Measurements from ENCODE around the gene OTUB1.

The OTUB1 gene

GRCh38 chr11:64004590-64004984 lies 18.3 kb downstream of the OTUB1 start:
- no peak for FAIRE-seq
- peak; percentile 3 for DNase-seq (ENCODE audit: low spot score)

DNA sequence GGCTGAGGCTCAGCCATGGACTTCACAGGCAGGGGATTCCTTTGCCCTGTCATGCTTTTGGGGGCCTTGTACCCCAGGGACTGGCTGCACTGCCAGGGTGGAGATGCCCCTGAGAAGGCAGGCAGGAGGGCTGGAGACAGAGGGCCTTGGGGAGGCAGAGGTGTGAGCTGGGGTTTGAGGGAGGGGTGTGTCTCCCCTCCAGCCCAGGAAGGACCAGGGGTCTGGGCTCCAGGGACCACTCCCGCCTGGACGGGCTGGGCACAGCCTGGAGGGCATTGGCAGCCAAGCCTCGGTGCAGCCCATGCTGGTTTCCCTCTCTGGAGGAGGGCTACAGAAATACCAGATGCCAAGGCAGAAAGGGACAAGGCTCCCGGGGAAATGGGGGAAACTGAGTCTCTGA lies 19.5 kb downstream of the OTUB1 start:
- FAIRE-seq (no peak), DNase-seq (ENCODE audit: low spot score) (no peak)

DNA sequence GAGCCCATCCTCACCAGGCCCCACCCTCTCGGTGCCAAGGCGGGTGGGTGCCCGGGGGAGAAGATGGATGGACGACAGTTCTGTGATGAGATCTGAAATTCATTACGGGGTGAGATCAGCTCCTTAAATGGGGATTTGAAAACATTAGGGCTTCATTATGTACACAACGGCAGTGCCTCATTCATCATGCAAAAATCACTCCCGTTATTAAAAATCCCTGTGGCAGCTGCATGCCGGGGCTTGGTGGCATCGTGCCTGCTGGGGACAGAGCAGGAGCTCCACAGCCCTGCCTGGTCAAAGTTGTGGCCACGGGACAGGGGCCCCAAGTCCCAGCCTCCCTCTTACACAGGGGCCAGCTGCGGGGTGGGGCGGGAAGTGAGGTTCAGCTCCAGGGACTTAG lies 20.2 kb downstream of the OTUB1 start:
- DNase-seq (ENCODE audit: low spot score) (no peak), FAIRE-seq (no peak)

DNA sequence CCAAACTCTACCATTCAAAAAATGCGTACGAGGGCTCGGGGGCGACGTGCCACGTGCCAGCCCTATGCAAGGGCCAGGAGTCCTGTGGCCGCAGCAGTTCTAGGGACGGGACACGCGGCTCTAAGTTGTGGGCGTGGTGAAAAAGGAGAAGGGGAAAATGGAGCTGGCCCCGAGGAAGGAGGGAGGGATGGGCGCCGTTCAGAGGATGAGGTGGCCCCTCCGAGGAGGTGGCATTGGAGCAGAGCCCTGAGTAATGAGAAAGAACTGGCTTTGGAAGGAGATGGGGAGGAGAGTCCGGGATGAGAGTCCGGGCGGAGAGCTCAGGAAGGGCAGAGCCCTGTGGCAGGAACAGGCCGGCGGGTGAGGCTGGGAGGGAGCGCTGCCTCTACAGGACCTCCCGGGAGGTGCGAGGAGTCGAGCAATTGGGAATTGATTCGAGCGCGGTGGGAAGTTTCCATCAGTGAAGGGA lies 21.0 kb downstream of the OTUB1 start:
- DNase-seq (ENCODE audit: low spot score) (no peak), FAIRE-seq (no peak)

- DNase-seq (ENCODE audit: low spot score), result no peak
- FAIRE-seq, result no peak
Measured at GRCh38 chr11:64007629-64008282, 21.5 kb downstream of the OTUB1 start.

GRCh38 chr11:64008283-64008913 lies 22.2 kb downstream of the OTUB1 start:
- DNase-seq (ENCODE audit: low spot score), result no peak
- FAIRE-seq, result no peak

DNA sequence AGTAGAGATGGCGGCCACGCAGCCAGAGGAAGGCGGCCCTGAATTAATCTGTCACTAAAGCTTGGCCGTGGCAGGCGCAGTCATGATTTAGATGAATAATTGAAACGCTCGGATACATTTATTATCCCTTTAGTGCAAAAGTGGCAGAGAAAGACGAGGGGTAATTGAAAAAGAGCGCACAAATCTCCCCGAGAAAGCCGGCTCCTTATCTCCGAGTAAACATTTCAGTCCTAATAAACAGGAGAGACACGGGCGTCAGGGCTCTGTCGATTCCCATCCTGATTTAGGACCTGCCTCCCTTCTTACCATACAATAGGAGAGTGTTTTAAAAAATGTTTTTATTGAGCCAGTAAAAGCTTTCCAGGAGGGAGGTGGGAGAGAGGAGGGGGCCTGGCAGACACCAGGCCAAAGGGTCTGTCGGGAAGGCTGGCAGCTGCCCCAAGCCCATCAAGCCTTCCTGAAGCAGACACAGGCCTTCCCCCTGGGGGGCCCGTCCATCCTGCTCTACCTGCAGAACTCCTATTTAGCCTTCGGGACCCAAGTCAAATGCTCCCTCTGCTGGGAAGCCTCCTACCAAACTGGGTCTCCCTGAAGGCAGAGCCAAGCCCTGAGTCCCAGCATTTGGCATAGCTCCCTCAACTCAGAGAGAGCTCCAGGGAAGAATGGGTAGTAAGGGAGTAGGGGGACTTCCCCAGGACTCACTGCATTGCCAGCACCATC lies 22.8 kb downstream of the OTUB1 start:
- DNase-seq (ENCODE audit: low spot score), result no peak
- FAIRE-seq, result no peak

DNA sequence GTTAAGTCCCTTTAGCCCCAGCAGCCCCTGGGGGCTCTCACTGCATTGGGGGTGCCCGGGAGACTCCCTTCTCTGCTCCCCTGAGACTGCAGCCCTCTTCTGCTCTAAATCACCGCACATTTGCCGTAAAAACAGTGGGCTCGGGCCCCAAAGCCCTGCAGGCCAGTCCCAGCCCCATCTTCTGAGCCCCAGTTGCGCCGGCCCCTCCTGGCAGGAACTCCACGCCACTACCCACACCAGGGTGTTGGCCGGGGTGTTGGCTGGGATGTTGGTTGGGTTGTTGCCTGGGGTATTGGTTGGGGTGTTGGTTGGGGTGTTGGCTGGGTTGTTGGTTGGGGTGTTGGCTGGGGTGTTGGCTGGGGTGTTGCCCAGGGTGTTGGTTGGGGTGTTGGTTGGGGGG lies 23.5 kb downstream of the OTUB1 start:
- FAIRE-seq, result no peak
- DNase-seq (ENCODE audit: low spot score), result no peak

DNA sequence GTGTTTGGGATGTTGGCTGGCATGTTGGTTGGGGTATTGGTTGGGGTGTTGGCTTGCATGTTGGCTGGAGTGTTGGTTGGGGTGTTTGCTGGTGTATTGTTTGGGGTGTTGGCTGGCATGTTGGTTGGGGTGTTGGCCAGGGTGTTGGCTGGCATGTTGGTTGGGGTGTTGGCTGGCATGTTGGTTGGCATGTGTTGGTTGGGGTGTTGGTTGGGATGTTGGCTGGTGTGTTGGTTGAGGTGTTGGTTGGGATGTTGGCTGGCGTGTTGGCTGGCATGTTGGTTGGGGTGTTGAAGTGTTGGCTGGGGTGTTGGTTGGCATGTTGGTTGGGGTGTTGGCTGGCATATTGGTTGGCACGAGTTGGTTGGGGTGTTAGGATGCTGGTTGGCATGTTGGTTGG lies 24.5 kb downstream of the OTUB1 start:
- no peak for DNase-seq (ENCODE audit: low spot score)
- FAIRE-seq, result no peak

DNA sequence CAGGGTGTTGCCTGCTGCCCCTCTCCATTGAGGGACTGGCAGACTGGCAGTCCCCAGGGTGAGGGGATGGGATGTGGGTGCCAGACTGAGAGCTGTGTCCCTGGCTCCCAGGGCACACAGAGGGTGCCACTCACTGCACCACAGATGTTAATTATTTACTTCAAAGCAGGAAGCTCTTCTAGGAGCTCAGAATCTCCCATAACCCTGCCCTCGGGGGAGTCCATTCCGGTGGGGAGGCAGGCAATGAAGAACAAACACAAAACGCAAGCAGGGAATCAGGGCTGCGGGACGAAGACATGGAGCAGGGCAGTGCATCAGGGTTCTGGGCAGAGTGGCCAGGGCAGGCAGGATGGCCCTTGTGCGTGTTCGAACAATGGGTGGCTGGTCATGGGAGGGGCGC lies 25.1 kb downstream of the OTUB1 start:
- DNase-seq (ENCODE audit: low spot score) (no peak), FAIRE-seq (no peak)

GRCh38 chr11:64013141-64013896 lies 27.1 kb downstream of the OTUB1 start:
- FAIRE-seq, result no peak
- no peak for DNase-seq (ENCODE audit: low spot score)

DNA sequence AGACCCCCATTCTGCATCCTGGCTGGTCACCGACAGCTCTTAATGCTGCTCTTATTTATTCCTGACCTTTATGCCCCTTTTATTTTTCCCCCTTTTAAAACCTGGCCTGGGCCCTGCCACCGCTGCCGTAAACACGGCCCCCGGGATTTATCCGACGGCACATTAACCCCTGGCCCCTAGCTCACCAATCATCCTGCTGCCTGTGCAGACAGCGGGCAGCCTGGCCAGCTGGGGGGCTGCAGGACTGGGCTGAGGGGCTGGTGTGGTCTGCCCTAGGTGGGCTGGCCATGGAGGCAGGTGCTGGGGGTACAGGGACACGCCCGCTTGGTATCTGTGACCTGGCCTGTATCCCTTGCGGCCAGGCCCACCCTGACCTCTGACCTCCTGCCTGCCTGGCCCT lies 28.1 kb downstream of the OTUB1 start:
- FAIRE-seq, result no peak
- DNase-seq (ENCODE audit: low spot score), result no peak

DNA sequence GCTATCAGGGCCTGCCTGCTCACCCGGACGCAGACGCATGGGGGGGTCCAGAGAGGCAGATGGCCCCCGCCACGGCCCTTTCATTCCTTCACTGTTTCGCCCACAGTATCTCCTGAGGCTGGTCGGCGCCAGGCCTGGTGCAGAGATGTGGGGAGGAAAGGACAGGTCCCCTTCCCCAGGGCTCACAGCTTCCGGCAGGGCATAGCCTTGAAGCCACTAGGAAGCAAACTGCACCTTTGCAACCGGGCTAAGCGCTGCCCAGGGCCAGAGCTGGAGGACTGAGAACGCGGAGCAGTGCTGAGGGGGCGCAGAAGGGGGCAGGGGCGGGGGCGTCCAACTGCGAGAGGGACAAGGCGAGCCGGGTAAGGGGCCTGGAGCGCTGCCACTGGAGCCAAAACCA lies 29.3 kb downstream of the OTUB1 start:
- no peak for FAIRE-seq
- DNase-seq (ENCODE audit: low spot score), result no peak

DNA sequence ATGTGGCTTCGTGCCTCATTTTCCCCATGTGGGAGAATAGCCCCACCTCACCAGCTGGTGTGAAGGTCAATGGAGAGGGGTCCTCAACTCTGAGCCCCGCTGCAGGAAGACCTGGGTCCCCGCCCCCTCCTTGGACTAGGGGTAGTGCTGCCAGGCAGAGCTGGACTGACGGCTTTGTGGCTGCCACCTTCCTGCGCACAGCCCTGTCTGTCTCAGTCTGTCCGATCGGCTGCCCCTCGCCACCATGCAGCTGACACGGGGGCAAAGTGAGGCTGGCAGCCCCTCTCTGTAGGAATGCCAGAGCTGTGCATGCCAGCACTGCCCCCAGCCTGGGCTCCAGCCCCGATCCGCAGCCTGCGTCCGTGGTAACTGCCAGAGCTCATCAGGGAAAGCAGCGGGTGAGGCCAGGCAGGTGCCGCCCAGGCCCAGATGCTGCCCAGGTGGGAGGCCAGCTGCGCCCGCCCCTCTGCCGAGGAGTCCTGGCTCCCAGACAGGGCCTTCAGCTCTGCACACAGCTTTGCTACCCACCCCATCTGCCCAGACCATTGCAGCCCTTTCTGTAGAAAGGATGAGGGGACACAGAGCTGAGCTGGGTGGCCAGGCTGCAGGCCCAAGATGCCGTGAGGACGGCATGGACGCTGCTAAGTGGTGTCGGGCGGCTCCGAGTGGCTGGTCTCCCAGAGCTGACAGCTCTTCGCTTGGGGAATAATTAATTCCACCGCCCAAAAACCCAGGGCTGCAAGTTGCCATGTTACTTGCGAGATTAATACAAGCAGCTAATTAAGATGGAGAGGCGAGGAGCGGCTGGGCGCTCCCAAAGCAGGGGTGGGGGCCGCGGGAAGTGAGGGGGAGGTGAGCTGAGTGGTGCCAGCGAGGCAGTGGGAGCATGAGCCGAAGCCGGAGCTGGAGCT lies 30.0 kb downstream of the OTUB1 start:
- no peak for FAIRE-seq
- no peak for DNase-seq (ENCODE audit: low spot score)

DNA sequence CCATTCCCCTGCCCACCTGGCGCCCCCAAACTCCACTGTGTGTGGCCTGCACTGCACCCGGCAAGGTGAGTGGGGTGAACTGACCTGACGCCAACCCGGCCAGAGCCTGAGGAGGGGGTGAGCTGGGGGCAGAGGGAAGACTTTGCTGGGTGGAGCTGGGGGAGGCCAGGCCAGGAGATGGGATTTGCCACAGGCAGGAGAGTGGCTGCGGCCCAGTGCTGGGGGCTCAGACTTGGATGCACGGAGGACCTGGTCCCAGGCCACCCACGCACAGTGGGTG lies 31.6 kb downstream of the OTUB1 start:
- FAIRE-seq (no peak), DNase-seq (ENCODE audit: low spot score) (no peak)

DNA sequence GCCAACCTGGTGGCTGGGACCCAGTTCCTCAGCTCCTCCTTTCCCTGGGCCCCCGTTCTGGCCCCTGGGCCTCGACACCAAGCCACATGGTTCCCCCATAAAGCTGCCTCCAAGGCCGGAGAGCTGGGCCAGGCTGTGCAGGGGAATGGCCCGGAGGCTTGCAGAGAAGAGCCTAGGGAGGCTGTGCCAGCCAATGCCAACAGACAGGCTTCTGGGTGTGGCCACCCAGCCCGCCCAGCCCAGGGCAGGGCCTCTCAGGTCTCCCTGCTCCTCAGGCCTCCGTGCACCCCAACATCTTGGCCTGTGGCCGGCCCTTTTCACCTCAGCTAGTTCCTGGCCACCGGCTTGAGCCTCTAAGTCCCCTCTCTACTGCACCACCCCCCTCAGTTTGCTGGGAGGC lies 32.1 kb downstream of the OTUB1 start:
- no peak for FAIRE-seq

DNA sequence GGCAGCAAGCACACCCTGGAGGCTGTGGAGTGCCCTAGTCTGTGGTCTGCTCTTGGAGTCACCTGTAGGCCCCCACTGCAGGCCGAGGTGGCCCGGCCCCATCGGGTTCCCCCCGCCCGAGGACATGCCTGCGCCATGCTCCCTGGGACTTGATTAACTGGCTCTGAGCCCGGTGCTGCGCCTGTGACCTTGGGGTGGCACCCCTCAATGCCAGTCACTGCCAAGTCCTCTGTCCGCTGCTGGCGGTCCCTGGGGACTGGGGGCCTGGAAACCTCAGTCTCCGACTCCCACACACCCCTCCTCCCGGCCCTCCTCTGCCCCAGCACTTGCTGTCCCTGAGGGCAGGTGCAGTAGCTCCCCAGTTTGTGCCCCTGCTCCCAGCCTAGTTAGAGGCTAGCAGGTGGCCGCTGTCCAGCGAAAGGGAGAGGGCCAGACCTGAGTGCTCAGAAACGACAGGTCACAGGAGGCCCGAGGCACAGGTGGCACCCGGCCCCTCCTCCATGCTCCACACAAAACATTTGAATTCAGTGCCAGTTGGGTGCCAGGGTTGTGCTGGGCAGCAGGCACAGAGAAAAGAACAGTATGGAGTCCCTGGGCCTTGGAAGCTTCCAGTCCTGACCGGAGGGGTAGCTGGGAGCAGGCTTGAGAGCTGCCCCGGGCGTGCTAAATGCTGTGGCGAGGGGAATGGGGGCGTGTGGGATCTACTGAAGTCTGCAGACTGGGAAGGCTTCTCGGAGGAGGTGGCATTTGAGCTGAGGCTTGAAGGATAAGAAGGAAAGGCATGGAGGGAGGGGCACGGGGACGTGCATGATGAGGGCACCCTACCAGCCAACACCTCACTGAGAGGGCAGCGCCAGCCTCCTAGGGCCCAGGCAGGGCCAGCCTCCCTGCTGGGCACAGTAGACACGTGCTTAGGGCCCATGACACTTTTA lies 33.1 kb downstream of the OTUB1 start:
- no peak for FAIRE-seq

More for the DNA sequence above, 32.1 kb downstream of the OTUB1 start:
- no peak for DNase-seq (ENCODE audit: low spot score)

DNA sequence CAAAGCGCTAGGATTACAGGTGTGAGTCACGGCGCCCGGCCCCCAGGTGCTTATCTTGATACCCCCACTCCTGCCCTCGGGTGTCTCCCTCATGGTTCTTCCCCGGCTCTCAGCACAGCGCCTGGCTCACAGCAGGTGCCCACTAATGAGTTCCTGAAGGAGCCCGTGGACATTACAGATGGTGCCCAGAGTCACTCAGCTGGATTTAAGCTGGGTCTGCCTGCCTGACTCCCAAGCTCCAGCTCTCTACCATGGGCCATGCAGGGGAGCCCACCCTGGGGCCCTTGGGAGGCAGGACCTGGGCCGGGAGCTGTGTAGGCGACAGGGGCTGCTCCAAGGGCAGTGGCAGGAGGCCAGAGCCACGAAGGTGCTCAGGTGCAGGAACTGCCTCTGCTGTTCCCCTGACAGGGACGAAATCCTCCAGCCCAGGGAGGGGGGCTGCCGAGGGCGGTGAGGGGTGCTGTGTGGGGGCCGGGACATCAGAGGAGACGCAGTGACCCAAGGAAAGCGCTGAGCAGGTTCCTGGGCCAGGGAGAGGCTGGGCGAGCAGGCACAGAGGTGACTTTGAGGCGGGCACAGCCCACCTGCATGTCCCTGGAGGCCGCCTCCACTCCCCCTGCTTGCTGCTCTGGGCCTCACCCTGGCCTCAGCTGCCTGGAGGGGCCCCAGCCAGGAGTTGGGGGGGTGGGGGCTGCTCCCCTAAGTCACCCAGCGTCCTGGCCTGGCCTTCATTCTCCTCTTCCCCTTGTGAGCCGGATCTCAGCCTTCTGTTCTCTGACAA lies 34.9 kb downstream of the OTUB1 start:
- FAIRE-seq, result no peak
- DNase-seq (ENCODE audit: low spot score), result no peak

More for the DNA sequence above, 33.1 kb downstream of the OTUB1 start:
- DNase-seq (ENCODE audit: low spot score), result no peak

DNA sequence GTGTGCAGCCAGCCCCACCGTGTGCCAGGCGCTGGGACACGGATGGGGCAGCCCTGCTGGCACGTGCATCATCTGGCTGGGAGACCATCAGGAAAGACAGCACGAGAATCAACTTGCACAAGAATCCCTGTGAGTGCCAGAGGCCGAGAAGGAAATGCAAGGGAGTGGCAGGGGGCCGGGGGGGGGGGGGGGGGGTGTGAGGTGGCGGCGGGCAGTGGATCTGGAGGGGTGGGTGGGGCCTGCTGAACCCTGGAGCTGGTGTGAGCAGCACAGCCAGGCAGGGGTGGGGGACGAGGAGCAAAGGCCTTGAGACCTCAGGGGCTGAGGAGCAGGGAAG lies 35.5 kb downstream of the OTUB1 start:
- DNase-seq (ENCODE audit: low spot score), result no peak
- no peak for FAIRE-seq
